Mesothelial cell of epicardium (in vitro differentiated cells): Measurements from ENCODE around the gene TM4SF5. TPM values are rescaled to one million over a fixed set of nuclear protein-coding genes. Genes with fewer than 3 reads are reported as not detected.

Experiments used
- DNase-seq, 2 experiments: peaks; one replicate each; pipeline ENCODE4 v3.0.0; 2021; ENCODE audit warnings: low spot score in 2 of 2; ENCODE audit not compliant: unreplicated experiment in 2 of 2
- H3K27ac Mint-ChIP-seq: 2 replicates; pipeline ENCODE4 v1.8.0; 2021; ENCODE audit warnings: mixed read lengths
- H3K27me3 Mint-ChIP-seq: 2 replicates; pipeline ENCODE4 v1.8.0; 2021; ENCODE audit warnings: low read depth, mixed read lengths
- H3K36me3 Mint-ChIP-seq: 2 replicates; pipeline ENCODE4 v1.8.0; 2021; ENCODE audit warnings: mixed read lengths
- H3K4me1 Mint-ChIP-seq: 2 replicates; pipeline ENCODE4 v1.8.0; 2021; ENCODE audit warnings: mixed read lengths
- H3K4me3 Mint-ChIP-seq: 2 replicates; pipeline ENCODE4 v1.8.0; 2021; ENCODE audit warnings: mild to moderate bottlenecking, moderate library complexity, mixed read lengths
- H3K9me3 Mint-ChIP-seq: 2 replicates; pipeline ENCODE4 v1.8.0; 2021; ENCODE audit warnings: mixed read lengths
- CTCF ChIP-seq: fragments of 200-600 bp; sonication (generic); IDR thresholded peaks from one replicate; pipeline ENCODE4 v1.5.0; 2021; ENCODE audit warnings: antibody characterized with exemption; ENCODE audit not compliant: unreplicated experiment
- total RNA-seq: library from RNA; stranded (reverse); gene quantifications from 3 replicates; pipeline ENCODE4 v1.2.1, GENCODE V29; 2021

Gene TM4SF5
- total RNA-seq, 1 donor from 2014 or later: not detected

DNA sequence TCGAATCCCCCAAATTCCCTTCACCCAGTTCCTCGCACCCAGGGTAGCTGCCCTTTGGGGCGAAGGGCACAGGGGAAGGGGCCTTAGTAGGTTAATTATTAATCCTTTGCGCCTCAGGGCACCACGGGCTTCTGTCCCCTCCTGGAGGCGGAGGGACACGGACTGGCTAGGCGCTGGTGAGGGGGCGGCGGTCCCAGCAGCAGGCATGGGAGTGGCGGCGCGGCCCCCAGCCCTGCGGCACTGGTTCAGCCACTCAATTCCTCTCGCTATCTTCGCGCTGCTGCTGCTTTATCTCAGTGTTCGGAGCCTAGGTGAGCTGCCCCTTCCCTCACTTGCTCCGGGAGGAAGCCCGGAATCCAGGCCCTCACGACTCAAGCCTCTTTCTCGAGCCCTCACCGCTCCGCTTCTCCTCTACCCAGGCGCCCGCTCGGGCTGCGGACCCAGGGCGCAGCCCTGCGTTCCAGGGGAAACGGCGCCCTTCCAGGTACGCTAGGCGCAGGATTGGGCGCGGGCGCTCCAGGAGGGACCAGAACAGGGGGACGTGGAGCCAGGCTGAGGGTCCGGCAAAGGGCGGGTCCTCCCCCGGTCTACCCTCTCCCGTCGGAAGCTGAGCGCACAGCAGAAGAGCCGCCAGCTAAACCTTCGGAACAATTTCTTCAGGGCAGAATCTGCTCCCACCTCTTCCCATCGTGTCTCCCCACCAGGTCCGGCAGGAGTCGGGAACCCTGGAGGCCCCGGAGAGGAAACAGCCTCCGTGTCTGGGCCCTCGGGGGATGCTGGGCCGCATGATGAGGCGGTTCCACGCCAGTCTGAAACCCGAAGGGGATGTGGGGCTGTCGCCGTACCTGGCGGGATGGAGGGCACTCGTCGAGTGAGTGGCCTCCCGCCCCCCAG, 17.4 kb downstream of the TM4SF5 start, which contains the start of gene GLTPD2:
Gene GLTPD2, plus strand, starts transcription at position 158 of the 894 bp plus-strand sequence. Its CDS starts 48 bp downstream, at position 206.
- peaks cover 19% of the 10 kb centered on the region for H3K27me3 Mint-ChIP-seq
- H3K4me1 Mint-ChIP-seq: peaks cover 19% of the 10 kb centered on the region
- peak in 1 of 2 experiments; percentile 59 for DNase-seq
- TF ChIP-seq CTCF: no peak
- peak within 1 kb of the TSS; percentile 79 for H3K27ac Mint-ChIP-seq
- no peaks in the 10 kb centered on the region for H3K9me3 Mint-ChIP-seq
- H3K36me3 Mint-ChIP-seq: no peaks in the 10 kb centered on the region
- H3K4me3 Mint-ChIP-seq: peak within 1 kb of the TSS; percentile 79

GRCh38 chr17:4789701-4789950, 17.9 kb downstream of the TM4SF5 start:
- peaks cover 19% of the 10 kb centered on the region for H3K4me1 Mint-ChIP-seq
- H3K27me3 Mint-ChIP-seq: peaks cover 19% of the 10 kb centered on the region

GRCh38 chr17:4789951-4790704, 18.4 kb downstream of the TM4SF5 start:
- Mint-ChIP-seq H3K27me3 (peaks cover 19% of the 10 kb centered on the region), H3K27ac (peak overlapping the region; percentile 95), H3K9me3 (no peaks in the 10 kb centered on the region), H3K36me3 (no peaks in the 10 kb centered on the region), H3K4me3 (peak overlapping the region; percentile 83), H3K4me1 (peaks cover 19% of the 10 kb centered on the region)
- peak; percentile 69 for TF ChIP-seq CTCF
- DNase-seq: peak; percentile 75 to 88

More at GRCh38 chr17:4789701-4789950, 17.9 kb downstream of the TM4SF5 start:
- no peak for TF ChIP-seq CTCF
- peak overlapping the region; percentile 79 for H3K27ac Mint-ChIP-seq
- peak overlapping the region; percentile 79 for H3K4me3 Mint-ChIP-seq
- no peak for DNase-seq
- H3K36me3 Mint-ChIP-seq: no peaks in the 10 kb centered on the region
- H3K9me3 Mint-ChIP-seq: no peaks in the 10 kb centered on the region

- peak overlapping the region; percentile 95 for H3K27ac Mint-ChIP-seq
These were observed 19.0 kb downstream of the TM4SF5 start for GRCh38 chr17:4790705-4791088.

GRCh38 chr17:4795168-4795567, 23.5 kb downstream of the TM4SF5 start:
- H3K36me3 Mint-ChIP-seq: peaks cover 12% of the 10 kb centered on the region
- TF ChIP-seq CTCF: no peak
- peaks cover 10% of the 10 kb centered on the region for H3K27me3 Mint-ChIP-seq
- peaks cover 11% of the 10 kb centered on the region for H3K4me1 Mint-ChIP-seq
- H3K9me3 Mint-ChIP-seq: no peaks in the 10 kb centered on the region
- H3K4me3 Mint-ChIP-seq: peak overlapping the region; percentile 100
- no peak for DNase-seq
- peak overlapping the region; percentile 99 for H3K27ac Mint-ChIP-seq

More at GRCh38 chr17:4790705-4791088, 19.0 kb downstream of the TM4SF5 start:
- H3K36me3 Mint-ChIP-seq: no peaks in the 10 kb centered on the region
- peaks cover 19% of the 10 kb centered on the region for H3K27me3 Mint-ChIP-seq
- H3K4me1 Mint-ChIP-seq: peaks cover 19% of the 10 kb centered on the region
- peak overlapping the region; percentile 83 for H3K4me3 Mint-ChIP-seq
- no peaks in the 10 kb centered on the region for H3K9me3 Mint-ChIP-seq
- no peak for TF ChIP-seq CTCF
- DNase-seq: no peak
